Loucy (cell line): ENCODE measurements around the gene AGBL5.

Experiments used
- H2AFZ ChIP-seq: fragments of 200-600 bp; sonication (generic); 2 replicates; pipeline ENCODE4 v1.6.0; 2016; ENCODE audit warnings: antibody characterized with exemption, mild to moderate bottlenecking, low read length, moderate library complexity
- H3F3A ChIP-seq: fragments of 200-600 bp; 2 replicates; pipeline ENCODE4 v1.6.0; 2016; ENCODE audit warnings: antibody characterized with exemption, low read depth, mild to moderate bottlenecking
- H3K27me3 ChIP-seq: fragments of 200-600 bp; sonication (generic); 2 replicates; pipeline ENCODE4 v1.6.1; 2014; ENCODE audit warnings: low read length, mild to moderate bottlenecking; ENCODE audit not compliant: insufficient read depth, poor library complexity, severe bottlenecking
- H3K36me3 ChIP-seq: fragments of 200-600 bp; sonication (generic); 2 replicates; pipeline ENCODE4 v1.6.1; 2016; ENCODE audit warnings: low read length; ENCODE audit not compliant: insufficient read depth
- H3K4me1 ChIP-seq: fragments of 200-600 bp; sonication (generic); 2 replicates; pipeline ENCODE4 v1.5.1; 2014; ENCODE audit warnings: low read length, mild to moderate bottlenecking; ENCODE audit not compliant: insufficient read depth, poor library complexity, severe bottlenecking
- H3K4me2 ChIP-seq: fragments of 200-600 bp; sonication (generic); 2 replicates; pipeline ENCODE4 v1.6.0; 2014; ENCODE audit warnings: antibody characterized with exemption, low read length, low read depth, mild to moderate bottlenecking; ENCODE audit not compliant: poor library complexity, severe bottlenecking
- H3K4me3 ChIP-seq: fragments of 200-600 bp; sonication (generic); 2 replicates; pipeline ENCODE4 v1.5.1; 2014; ENCODE audit warnings: low read length, mild to moderate bottlenecking, mixed read lengths; ENCODE audit not compliant: poor library complexity, severe bottlenecking
- H3K79me2 ChIP-seq: fragments of 200-600 bp; sonication (generic); 2 replicates; pipeline ENCODE4 v1.6.1; 2014; ENCODE audit warnings: low read length; ENCODE audit not compliant: insufficient read depth
- H3K9ac ChIP-seq: fragments of 200-600 bp; sonication (generic); 2 replicates; pipeline ENCODE4 v1.6.0; 2014; ENCODE audit warnings: mild to moderate bottlenecking, low read depth, low read length, moderate library complexity; ENCODE audit not compliant: poor library complexity, severe bottlenecking
- H3K9me2 ChIP-seq: fragments of 200-600 bp; sonication (generic); replicated peaks from 2 replicates; pipeline ENCODE4 v1.6.1; 2016; ENCODE audit warnings: low read depth, low read length, mixed read lengths
- H3K9me3 ChIP-seq: fragments of 200-600 bp; sonication (generic); 2 replicates; pipeline ENCODE4 v1.6.1; 2014; ENCODE audit warnings: mild to moderate bottlenecking, antibody characterized with exemption, low read length, low read depth; ENCODE audit not compliant: insufficient read depth
- H4K20me1 ChIP-seq: fragments of 200-600 bp; sonication (generic); 2 replicates; pipeline ENCODE4 v1.6.0; 2014; ENCODE audit warnings: antibody characterized with exemption, low read length, mild to moderate bottlenecking; ENCODE audit not compliant: insufficient read depth, poor library complexity, severe bottlenecking
- EZH2phosphoT487 ChIP-seq: fragments of 200-600 bp; IDR thresholded peaks from 2 replicates; pipeline ENCODE4 v1.6.1; 2018; ENCODE audit warnings: antibody characterized with exemption, mild to moderate bottlenecking, moderate library complexity, borderline replicate concordance
- TF ChIP-seq, protein P1 (sequence below): fragments of 200-600 bp; sonication (generic); conservative IDR thresholded peaks from 2 replicates; pipeline ENCODE4 v1.5.1; 2014; ENCODE audit warnings: mild to moderate bottlenecking, antibody characterized with exemption, low read length

The AGBL5 gene

DNA sequence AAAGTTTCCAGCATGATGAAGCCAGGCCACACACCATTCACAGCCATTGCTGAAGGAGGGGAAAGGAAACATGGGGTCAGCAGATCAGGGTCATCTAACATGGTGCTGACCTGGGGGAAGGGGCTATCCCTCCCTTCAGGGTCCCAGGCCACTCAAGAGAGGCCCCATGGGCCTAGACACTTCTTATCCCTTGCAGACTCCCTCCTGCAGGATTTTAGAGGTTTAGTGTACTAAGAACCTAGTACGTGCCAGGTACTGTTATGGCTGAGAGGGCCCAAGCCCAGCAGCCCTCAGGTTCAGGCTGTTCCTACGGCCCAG is 43.9 kb downstream of the AGBL5 start:
- H3K9ac ChIP-seq = no peak overlapping the region
- H3K36me3 ChIP-seq = no peaks in the 10 kb centered on the region
- no peaks in the 10 kb centered on the region for H3F3A ChIP-seq
- no peak overlapping the region for H3K4me3 ChIP-seq
- H3K4me2 ChIP-seq = no peak overlapping the region
- no peak for TF ChIP-seq EZH2phosphoT487
- TF ChIP-seq, protein P1, sequence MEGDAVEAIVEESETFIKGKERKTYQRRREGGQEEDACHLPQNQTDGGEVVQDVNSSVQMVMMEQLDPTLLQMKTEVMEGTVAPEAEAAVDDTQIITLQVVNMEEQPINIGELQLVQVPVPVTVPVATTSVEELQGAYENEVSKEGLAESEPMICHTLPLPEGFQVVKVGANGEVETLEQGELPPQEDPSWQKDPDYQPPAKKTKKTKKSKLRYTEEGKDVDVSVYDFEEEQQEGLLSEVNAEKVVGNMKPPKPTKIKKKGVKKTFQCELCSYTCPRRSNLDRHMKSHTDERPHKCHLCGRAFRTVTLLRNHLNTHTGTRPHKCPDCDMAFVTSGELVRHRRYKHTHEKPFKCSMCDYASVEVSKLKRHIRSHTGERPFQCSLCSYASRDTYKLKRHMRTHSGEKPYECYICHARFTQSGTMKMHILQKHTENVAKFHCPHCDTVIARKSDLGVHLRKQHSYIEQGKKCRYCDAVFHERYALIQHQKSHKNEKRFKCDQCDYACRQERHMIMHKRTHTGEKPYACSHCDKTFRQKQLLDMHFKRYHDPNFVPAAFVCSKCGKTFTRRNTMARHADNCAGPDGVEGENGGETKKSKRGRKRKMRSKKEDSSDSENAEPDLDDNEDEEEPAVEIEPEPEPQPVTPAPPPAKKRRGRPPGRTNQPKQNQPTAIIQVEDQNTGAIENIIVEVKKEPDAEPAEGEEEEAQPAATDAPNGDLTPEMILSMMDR = no peak
- no peaks in the 10 kb centered on the region for H3K9me2 ChIP-seq
- H3K79me2 ChIP-seq = no peaks in the 10 kb centered on the region
- H3K27me3 ChIP-seq = no peaks in the 10 kb centered on the region
- H2AFZ ChIP-seq = no peak overlapping the region
- H4K20me1 ChIP-seq = no peaks in the 10 kb centered on the region
- H3K4me1 ChIP-seq = no peaks in the 10 kb centered on the region
- no peaks in the 10 kb centered on the region for H3K9me3 ChIP-seq

- Histone ChIP-seq H3K9me2 (no peaks in the 10 kb centered on the region), H3K4me3 (no peak overlapping the region), H3K79me2 (no peaks in the 10 kb centered on the region), H2AFZ (peak overlapping the region; percentile 1; the same call in 1 of the 2 replicates), H3K36me3 (no peaks in the 10 kb centered on the region), H3F3A (no peaks in the 10 kb centered on the region), H3K27me3 (no peaks in the 10 kb centered on the region), H3K4me1 (no peaks in the 10 kb centered on the region), H3K9ac (no peak overlapping the region), H4K20me1 (no peaks in the 10 kb centered on the region), H3K4me2 (no peak overlapping the region), H3K9me3 (no peaks in the 10 kb centered on the region)
- TF ChIP-seq, protein P1 = no peak
- no peak for TF ChIP-seq EZH2phosphoT487
Observed at GRCh38 chr2:27095745-27096651, 44.5 kb downstream of the AGBL5 start.

GRCh38 chr2:27096748-27097297 is 45.4 kb downstream of the AGBL5 start:
- H3K4me3 ChIP-seq = no peak overlapping the region
- no peaks in the 10 kb centered on the region for H4K20me1 ChIP-seq
- H3K9me3 ChIP-seq = no peaks in the 10 kb centered on the region
- no peaks in the 10 kb centered on the region for H3K4me1 ChIP-seq
- TF ChIP-seq, protein P1 = no peak
- no peak for TF ChIP-seq EZH2phosphoT487
- H3F3A ChIP-seq = no peaks in the 10 kb centered on the region
- H3K9me2 ChIP-seq = no peaks in the 10 kb centered on the region
- no peaks in the 10 kb centered on the region for H3K27me3 ChIP-seq
- no peak overlapping the region for H3K4me2 ChIP-seq
- no peaks in the 10 kb centered on the region for H3K79me2 ChIP-seq
- no peaks in the 10 kb centered on the region for H3K36me3 ChIP-seq
- H3K9ac ChIP-seq = no peak overlapping the region
- no peak overlapping the region for H2AFZ ChIP-seq
